GM21381 (cell line): ENCODE results near the gene HDGFL3.
"Not testable (repeated sequence)": the region's sequence is repeated elsewhere in the genome, so short reads cannot be mapped to it uniquely, and the experiment has no call there.

Experiments
- ATAC-seq: cut with Tn5 transposase; IDR thresholded peaks from one replicate; pipeline ENCODE4 v1.9.1; 2021; ENCODE audit warnings: mild to moderate bottlenecking, moderate library complexity; ENCODE audit not compliant: unreplicated experiment

The HDGFL3 gene

DNA sequence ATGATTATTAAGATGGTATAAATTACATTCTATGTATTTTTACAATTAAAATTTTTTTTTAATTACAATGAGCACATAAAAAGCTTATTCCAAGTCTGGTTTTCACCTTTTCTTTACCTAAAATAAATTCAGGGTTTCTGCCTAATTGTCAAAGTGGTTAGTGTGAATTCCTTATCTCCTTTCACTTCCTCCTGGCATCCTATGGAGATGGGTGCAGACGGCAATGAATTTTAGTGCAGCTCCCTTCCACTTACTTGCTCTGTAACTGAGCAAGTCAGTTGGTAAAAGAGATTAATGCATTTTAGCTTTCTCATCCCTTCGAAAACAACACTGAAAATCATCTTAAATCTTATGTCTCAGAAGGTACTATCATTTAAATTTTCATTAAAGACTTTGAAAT, 13.1 kb downstream of the HDGFL3 start:
- no peak for ATAC-seq

DNA sequence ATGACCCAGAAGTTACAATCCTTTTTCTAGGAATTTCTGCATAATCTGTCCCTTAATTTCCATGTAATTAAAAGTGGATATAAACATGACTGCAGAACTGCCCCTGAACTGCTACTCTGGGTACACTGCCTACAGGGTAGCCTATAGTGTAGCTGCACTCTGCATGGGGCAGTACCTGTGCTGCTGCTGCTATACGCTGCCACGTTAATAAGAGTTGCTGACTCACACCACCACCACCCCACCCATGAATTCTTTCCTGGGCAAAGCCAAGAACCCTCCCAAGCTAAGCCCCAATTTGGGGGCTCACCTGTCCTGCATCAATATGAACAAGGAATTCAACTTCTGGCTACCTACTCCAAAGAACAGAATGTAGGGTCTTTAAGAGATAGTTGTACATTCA, 13.9 kb downstream of the HDGFL3 start:
- ATAC-seq: no peak

DNA sequence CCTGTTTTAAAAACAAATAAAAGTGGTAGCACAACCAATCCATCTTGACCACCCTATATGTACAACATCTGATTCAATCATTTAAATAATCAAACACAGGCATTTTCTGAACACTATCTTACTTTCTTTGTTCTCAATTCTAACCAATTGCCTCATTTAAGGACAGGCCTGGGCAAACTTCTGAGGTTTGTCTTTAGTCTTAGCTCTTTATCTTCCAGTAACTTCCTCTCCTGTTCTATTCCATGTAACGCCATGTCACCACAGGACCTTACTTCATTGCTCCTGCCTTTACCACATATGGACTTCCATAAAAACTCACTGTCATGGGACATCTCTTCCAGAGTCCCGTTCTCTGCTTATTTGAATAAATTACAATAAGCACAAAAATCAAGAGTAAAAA, 14.9 kb downstream of the HDGFL3 start:
- ATAC-seq: no peak

DNA sequence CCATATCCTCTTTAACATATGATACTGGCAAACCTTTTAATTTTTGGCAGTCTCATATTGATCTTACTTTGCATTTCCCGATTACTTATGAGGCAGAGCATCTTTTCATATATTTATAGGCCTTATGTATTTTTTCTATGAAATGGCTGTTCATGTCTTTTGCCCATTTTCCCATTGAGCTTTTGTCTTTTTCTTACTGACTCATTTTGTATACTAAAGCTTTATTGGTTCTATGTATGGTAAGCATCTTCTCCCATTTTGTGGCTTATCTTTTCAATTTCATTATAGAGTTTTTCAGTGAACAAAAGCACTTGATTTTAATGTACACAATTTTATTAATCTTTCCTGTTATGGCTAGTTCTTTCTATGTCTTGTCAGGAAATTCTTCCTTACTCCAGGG, 17.2 kb downstream of the HDGFL3 start:
- ATAC-seq: no peak

DNA sequence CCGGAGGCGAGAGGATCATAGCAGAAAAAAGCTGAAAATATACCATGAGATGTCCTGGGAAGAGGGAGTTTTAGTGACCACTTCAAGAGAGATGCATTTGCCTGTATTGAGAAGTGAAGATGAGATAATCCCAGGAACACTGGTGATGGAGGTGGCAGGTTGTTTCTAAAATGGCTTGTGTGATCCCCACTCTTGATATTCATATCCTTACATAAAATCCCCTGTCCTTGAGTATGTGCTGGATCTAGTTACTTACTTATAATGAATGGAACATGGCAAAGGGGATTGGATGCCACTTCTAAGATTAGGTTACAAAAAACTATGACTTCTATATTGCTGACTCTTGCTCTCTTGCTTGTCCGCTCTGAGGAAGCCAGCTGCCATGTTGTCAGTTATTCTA, 22.1 kb downstream of the HDGFL3 start:
- no peak for ATAC-seq

DNA sequence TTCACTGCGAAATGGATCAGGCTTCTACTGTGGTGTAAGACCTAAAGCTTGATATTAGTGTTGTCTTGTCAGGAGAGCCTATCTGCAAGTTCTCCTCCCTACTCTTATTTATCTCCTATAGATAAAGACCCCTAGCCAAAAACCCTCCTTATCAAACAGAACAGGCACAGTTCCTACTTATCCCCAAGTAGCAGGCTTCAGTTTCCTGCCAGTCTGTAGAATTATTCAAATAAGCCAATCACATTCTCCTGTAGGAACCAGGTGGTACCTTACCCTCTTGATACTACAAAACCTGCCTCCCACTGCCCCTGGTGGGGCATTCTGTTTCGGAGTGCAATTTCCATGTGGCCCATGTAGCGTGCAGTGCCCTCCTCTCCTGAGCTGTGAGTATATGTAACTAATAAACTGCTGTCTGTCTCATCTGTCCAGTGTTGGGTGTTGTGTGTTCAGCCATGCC, 28.7 kb downstream of the HDGFL3 start:
- ATAC-seq: no peak

DNA sequence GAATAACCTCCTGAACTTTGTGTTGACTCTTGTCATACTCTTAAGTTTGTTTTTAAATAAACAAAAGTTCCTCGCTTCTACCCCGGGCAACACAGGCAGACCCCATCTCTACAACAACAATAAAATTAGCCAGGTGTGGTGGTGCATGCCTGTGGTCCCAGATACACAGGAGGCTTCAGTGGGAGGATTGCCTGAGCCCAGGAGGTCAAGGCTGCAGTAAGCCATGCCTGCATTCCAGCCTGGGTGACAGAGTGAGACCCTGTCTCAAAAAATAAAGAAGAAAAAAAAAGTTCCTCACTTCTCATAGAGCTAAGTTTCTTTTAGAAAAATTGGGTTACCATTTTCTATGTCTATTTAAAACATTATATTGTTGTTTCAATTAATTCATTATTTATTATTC, 29.2 kb downstream of the HDGFL3 start:
- no peak for ATAC-seq

DNA sequence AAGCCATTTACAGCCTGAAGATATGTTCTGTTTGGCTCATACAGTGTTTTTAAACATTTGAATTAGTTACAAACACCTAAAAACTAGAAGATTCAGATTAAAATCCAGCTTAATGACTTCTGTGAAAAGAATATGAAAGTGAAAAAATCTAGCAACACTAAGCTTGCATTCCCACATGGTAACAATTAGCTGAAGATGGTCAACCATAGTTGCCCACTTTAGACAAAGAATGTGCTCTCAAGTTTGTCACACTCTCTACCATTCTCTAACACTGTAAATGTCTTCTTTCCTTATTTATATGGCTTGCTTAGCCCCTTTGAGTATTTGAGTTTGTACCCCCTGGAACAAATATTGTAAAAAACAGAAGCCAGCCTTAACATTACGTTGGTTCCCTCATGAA, 32.7 kb downstream of the HDGFL3 start:
- no peak for ATAC-seq

DNA sequence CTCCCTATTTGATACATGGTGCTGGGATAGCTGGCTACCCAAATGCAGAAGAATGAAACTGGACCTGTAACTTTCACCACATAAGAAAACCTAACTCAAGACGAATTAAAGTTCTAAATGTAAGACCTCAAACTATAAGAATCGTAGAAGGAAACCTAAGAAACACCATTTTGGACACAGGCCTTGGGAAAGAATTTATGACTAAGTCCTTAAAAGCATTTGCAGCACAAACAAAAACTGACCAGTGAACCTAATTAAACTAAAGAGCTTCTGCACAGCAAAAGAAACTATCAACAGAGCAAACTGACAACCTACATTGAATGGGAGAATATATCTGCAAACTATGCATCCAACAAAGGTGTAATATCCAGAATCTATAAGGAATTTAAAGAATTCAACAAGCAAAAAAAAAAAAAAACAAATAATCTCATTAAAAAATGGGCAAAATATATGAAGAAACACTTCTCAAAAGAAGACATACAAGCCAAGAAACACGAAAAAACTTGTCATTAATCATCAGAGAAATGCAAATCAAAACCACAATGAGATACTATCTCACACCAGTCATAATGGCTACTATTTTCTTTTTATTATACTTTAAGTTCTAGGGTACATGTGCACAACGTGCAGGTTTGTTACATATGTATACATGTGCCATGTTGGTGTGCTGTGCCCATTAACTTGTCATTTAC, 37.0 kb downstream of the HDGFL3 start:
- no peak for ATAC-seq

DNA sequence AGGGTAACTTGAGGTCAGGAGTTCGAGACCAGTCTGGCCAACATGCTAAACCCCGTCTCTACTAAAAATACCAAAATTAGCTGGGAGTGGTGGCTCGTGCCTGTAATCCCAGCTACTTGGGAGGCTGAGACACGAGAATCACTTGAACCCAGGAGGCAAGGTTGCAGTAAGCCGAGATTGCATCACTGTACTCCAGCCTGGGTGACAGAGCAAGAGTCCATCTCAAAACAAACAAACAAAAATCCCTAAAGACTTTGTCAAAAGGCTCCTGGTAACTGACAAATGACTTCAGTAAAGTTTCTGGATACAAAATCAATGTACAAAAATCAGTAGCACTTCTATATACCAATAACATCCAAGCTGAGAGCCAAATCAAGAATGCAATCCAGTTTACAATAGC, 38.0 kb downstream of the HDGFL3 start:
- ATAC-seq: not testable (repeated sequence)

DNA sequence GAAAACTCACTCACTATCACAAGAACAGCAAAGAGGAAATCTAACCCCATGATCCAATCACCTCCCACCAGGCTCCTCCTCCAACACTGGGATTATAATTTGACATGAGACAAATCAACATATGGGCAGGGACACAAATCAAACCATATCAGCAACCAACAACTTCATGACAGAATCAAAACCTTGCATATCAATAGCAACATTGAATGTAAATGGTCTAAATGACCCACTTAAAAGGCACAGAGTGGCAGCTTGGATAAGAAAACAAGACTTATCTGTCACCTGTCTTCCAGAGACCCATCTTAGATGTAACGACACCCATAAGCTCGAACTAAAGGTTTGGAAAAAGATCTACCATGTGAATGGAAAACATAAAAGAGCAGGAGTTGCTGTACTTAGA, 40.8 kb downstream of the HDGFL3 start:
- no peak for ATAC-seq

DNA sequence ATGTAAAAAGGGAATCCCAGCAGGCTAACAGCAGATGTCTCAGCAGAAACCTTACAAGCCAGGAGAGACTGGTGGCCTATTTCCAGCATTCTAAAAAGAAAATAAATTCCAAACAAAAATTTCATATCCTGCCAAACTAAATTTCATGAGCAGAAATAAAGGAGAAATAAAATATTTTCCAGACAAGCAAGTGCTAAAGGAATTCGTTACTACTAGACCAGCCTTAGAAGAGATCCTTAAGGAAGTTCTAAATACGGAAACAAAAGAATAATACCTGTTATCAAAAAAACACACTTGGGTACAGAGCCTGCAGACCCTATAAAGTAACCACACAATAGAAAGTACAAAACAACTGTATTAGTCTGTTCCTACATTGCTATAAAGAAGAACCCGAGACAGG, 41.4 kb downstream of the HDGFL3 start:
- no peak for ATAC-seq

DNA sequence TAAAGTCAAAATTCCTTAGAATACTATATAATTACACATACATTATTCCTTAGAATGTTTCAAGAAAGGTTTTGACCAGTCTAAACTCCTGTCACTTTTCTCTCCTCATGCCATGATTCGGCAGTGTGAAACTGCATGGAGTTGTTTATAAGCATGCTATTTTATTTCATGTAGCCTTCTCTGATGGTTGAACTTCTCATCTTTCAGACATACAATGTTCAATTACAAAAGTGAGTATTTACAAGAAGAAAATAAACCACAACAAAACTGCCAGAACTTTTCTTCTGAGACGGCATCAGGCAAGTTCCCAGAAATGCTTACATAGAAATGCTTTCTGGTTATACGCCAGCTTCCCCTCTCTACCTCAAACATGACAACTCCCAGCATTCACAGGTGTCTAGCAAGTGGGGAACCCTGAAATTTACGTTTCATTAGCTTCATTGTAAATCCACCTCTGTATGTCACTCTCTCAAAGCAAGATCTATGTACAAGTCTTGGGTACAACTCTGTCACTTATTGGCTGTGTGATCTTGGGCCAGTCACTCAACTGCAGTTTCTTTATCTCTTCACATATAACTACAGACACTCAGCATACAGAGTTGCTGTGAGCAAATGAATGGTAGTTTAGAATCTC, 42.7 kb downstream of the HDGFL3 start:
- ATAC-seq: no peak

DNA sequence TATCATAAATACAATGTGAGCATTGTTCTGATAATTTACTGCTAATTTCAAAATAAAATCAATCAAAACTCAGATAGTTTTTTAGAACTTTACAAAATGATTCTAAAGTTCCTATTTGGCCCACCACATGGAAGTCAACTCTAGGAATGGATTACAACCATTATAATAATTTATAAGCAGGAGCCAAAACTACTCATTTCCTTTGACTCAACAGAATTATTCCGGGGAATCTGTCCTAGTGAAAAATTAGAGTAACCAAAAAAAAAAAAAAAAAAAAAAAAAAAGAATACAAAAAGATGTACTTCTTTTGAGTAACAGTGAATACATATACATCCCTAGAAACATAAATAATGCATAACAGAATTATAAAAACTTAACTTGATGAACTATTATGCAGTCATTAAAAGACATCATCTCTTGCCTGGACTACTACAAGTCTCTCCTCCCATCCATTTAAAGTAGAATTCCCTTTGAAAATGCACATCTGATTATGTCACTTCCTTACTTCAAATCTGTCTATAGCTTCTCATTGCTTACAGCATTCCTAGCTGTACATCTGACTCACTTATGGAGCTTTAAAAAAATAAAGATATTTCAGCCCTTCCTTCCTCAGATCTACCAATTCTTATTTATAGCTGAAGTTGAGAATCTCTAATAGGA, 43.4 kb downstream of the HDGFL3 start:
- ATAC-seq: no peak

DNA sequence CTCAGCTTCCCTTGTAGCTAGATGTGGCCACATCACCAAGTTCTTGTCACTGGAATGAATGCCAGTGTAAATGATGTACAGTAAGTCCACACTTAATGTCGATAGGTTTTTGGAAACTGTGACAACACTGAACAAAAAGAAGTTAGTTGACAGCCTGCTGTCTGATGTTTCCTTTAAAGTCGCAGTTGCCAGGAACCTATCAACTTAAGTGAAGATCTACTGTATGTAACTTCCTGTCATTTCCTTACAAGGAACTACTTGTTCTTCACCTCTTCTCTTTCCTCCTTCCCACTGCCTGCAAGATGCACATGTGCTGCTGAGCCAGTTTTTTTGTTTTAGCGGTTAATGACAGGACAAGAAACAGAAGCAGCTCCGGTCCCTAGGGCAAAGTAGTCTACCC, 44.6 kb downstream of the HDGFL3 start:
- ATAC-seq: no peak

DNA sequence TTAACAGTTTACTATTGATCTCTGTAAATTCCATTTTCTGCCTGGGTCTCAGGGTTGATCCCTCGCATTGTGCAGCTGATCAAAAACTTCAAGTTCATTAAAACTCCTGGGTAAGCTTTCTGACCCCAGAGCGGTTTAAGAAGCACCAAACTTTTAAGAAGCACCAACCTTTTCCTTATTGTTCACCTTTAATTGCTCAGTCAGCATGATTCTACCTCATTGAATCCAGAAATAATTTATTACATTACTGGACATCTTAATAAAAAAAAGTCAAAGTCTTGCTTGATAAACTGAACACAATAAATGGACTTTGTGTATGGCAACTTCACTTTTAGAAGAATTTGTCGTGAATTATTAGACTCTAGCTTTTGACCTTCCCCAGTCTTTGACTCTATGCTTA, 46.9 kb downstream of the HDGFL3 start:
- ATAC-seq: no peak

DNA sequence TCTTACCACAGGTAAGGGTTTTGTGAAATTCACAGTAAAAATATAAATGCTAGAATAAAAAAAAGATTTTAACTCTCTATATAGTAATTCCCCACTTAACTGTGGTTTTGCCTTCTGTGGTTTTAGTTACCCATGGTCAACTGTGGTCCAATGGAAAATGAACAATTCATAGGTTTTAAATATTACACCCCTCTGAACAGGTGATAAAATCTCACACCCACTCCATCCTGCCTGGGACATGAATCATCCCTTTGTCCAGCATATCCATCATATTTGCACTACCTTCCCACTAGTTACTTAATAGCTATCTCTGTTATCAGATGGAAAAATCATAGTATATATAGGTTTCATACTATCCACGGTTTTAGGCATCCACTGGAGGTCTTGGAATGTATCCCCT, 49.2 kb downstream of the HDGFL3 start:
- no peak for ATAC-seq

DNA sequence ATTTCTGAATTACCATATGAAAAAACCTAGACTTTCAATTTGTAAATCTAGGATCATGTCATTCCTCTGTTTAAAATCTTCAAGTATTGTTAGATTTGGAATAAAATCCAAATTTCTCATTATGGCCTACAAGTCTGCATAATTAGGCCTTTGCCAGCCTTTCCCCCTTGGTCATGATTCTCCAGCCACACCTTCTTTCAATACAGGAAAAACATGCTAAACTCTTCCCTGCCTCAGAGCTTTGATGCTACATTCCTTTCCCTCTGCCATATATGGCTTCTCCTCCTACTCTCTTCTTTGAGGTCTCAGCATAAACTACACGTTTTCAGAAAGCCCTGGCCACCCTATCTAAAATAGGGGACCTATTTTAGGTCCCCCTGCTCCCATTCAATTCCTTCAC, 51.7 kb downstream of the HDGFL3 start:
- no peak for ATAC-seq

DNA sequence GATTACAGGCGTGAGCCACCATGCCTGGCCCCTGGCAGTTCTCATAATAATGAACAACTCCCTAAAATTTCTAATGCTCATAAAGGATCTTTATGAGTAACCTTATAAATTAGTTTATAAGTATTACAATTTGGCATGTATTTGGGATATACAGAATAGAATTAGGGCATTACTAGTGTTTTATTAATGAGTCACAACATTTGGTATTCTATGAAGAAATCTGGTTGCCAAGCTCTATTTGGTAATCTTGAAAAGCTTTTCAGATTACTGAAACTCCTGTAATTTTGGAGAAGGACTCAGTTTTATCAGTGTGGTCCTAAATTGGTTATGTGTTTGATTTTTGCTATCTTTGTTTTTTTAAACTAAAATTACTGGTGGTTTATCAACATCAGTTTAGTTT, 54.3 kb downstream of the HDGFL3 start:
- no peak for ATAC-seq

DNA sequence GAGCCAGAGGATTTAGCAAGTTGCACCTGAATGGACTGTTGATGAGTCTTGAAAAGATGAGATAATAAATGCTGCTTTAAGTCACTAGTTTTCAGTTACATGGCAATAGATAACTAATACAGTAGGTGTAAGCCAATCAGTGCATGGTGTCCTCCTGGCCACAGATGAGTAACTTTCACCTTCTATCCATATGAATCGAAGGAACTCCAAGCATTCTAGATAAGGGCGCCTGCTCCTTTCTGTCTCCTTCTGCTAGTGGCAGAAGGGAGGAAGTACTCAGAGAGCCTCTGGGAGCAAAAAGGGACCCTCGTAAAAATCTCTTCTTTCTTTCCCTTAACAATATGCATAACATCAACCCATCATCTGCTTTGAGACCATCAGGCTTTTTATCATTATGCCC, 62.9 kb downstream of the HDGFL3 start:
- ATAC-seq: no peak

DNA sequence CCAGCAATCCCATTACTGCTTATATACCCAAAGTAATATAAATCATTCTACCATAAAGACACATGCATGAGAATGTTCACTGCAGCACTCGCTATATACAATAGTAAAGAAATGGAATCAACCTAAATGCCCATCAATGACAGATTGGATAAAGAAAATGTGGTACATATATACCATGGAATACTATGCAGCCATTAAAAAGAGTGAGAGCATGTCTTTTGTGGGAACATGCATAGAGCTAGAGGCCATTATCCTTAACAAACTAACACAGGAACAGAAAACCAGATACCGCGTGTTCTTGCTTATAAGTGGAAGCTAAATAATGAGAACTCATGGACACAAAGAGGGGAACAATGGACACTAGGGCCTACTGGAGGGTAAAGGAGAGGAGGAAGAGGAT, 65.5 kb downstream of the HDGFL3 start:
- ATAC-seq: not testable (repeated sequence)

DNA sequence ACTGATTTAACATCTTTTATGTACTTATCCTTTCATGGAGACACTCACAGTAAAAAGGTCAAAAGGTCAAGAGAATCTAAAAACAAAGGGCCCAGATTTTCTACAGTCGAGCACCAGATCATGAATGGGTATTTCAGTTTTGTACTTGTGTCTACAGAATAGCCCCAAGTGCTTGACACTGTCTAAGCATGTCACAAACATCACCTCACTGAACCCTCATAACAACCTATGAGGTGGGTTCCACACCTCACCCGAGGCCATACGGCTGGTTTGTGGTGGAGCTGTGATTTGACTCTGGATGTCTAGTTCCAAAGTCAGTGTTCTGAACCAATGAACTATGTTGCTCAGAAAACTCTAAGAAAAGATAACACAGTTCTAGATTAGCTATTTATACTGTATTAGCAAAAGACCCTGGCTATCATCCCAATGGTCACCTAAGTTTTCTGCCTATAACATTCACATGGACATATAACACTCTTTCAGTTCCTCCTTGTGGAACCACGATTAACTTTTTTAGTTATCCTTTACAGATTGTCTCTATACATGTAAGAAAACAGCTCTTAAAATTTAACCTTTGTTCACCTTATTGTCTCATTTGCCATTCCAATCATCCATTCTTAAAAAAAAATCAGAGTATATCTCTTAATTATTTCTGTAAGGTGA, 74.6 kb downstream of the HDGFL3 start:
- ATAC-seq: peak; percentile 49
